ENCODE measurements around the gene BRF1. TPM values are rescaled to one million over a fixed set of nuclear protein-coding genes. Genes with fewer than 3 reads are reported as not detected.

The BRF1 gene
- total and polyA plus RNA-seq, 2 of the 8 experiments (the other 6 are each of a cell fraction or from before 2014, with no cell fraction given), result 7.7 to 18.3 TPM

GRCh38 chr14:105349992-105350391, 49.2 kb upstream of the BRF1 start:
- FAIRE-seq, result no peak
- H2BK12ac ChIP-seq (ENCODE audit: low read depth, low read length), result no peak overlapping the region
- H3K79me2 ChIP-seq (ENCODE audit: control insufficient read depth in 1 of 2, insufficient read depth in 2 of 2, low read length in 2 of 2), result peaks cover 0 to 13% of the 10 kb centered on the region in 2 experiments; a peak in 2 of 4 replicates
- no peak overlapping the region for H2BK20ac ChIP-seq (ENCODE audit: low read length)
- H3K14ac ChIP-seq (ENCODE audit: insufficient read length), result no peak overlapping the region
- no peak overlapping the region for H3K27ac ChIP-seq (ENCODE audit: low read depth, low read length)
- no peaks in the 10 kb centered on the region for H3K36me3 ChIP-seq (ENCODE audit: control insufficient read depth in 2 of 4, insufficient read depth in 4 of 4, low read length in 3 of 4)
- H3K4me3 ChIP-seq (ENCODE audit: extremely low read depth in 1 of 4, insufficient read depth in 2 of 4, low read depth in 3 of 4, low read length in 4 of 4), result no peak overlapping the region
- no peak overlapping the region for H2BK5ac ChIP-seq (ENCODE audit: low read depth, low read length)
- no peak overlapping the region for H4K91ac ChIP-seq (replicated peaks; ENCODE audit: insufficient read length, low read length)
- ChIA-PET POLR2A (ENCODE audit: partially characterized antibody) (no interaction called here), CTCF (ENCODE audit: partially characterized antibody) (interaction anchor here (0.6 to 3.6 kb wide), 10 partner anchors 8 to 147 kb away, joined by 3 to 27 read pairs (median 6); no protein-coding TSS in a partner anchor)
- no peaks in the 10 kb centered on the region for H3K27me3 ChIP-seq (replicated peaks in 1 of 4; ENCODE audit: control insufficient read depth in 3 of 4, extremely low read depth in 1 of 4, insufficient read depth in 3 of 4, low read length in 3 of 4)
- H4K20me1 ChIP-seq (replicated peaks in 1 of 2; ENCODE audit: control insufficient read depth in 1 of 2, insufficient read depth in 2 of 2, low read length in 2 of 2), result peaks cover 4 to 25% of the 10 kb centered on the region in 2 experiments
- no peak overlapping the region for H3K9ac ChIP-seq (replicated peaks in 1 of 4; ENCODE audit: extremely low read depth in 1 of 4, low read depth in 3 of 4, low read length in 3 of 4)
- DNase-seq (ENCODE audit: low read depth in 1 of 2, low spot score in 2 of 2), result no peak
- no peak overlapping the region for H2AFZ ChIP-seq (ENCODE audit: low read length)
- H3K79me1 ChIP-seq (ENCODE audit: low read depth, low read length), result peaks cover 4% of the 10 kb centered on the region; the same call in 1 of the 2 replicates
- H3K23me2 ChIP-seq (ENCODE audit: low read depth, low read length), result no peaks in the 10 kb centered on the region
- no peak overlapping the region for H4K5ac ChIP-seq (ENCODE audit: insufficient read length, low read depth, low read length)
- peaks cover 0 to 4% (median 2%) of the 10 kb centered on the region in 4 experiments; a peak in 2 of 7 replicates for H3K4me1 ChIP-seq (replicated peaks in 1 of 4; ENCODE audit: control insufficient read depth in 3 of 4, insufficient read depth in 4 of 4, low read length in 3 of 4)
- no peak overlapping the region for H3K4ac ChIP-seq (replicated peaks; ENCODE audit: insufficient read length, low read depth, low read length)
- H4K8ac ChIP-seq (ENCODE audit: extremely low read depth, insufficient read depth, low read length), result no peak overlapping the region
- no peak overlapping the region for H3K4me2 ChIP-seq (ENCODE audit: insufficient read depth in 1 of 2, low read depth in 2 of 2, low read length in 2 of 2)
- no peak overlapping the region for H2AK5ac ChIP-seq (ENCODE audit: low read depth, low read length)
- no peak overlapping the region for H3K18ac ChIP-seq (ENCODE audit: extremely low read depth, low read length)
- H3K9me3 ChIP-seq (ENCODE audit: insufficient read depth in 2 of 2, low read depth in 1 of 2, low read length in 1 of 2), result peaks cover 0 to 2% of the 10 kb centered on the region in 2 experiments; a peak in 1 of 4 replicates
- no peak overlapping the region for H2BK15ac ChIP-seq (ENCODE audit: low read length)
- H2BK120ac ChIP-seq (replicated peaks; ENCODE audit: low read depth, low read length), result no peak overlapping the region
- no peak overlapping the region for H3K23ac ChIP-seq (ENCODE audit: insufficient read length)
- WGBS, 2 experiments (ENCODE audit: extremely low coverage in 1 of 2, insufficient coverage in 1 of 2, insufficient read length in 1 of 2, insufficient replicate concordance in 2 of 2, low coverage in 1 of 2, low lambda C conversion rate in 2 of 2, missing lambda C conversion rate in 1 of 2), result 90% methylated on average over 11 of the region's 11 CpGs; no CpG with 5 or more reads in 1 of the 2 experiments
- no peak overlapping the region for H3K56ac ChIP-seq (replicated peaks; ENCODE audit: insufficient read length, low read depth, low read length)
- TF ChIP-seq CHD1 (IDR thresholded peaks at IDR 0.05; ENCODE audit: low read depth, low read length), result no peak
- no peak for TF ChIP-seq GTF2F1 (IDR thresholded peaks at IDR 0.05; ENCODE audit: borderline replicate concordance, low read depth, low read length)
- no peak for TF ChIP-seq POLR2AphosphoS5 (IDR thresholded peaks at IDR 0.05; ENCODE audit: low read depth, low read length)
- TF ChIP-seq SUZ12 (IDR thresholded peaks at IDR 0.05; ENCODE audit: low read length), result no peak
- TF ChIP-seq BACH1 (IDR thresholded peaks at IDR 0.05; ENCODE audit: low read length), result no peak
- TF ChIP-seq SAP30 (IDR thresholded peaks at IDR 0.05; ENCODE audit: insufficient read depth, insufficient replicate concordance, low read length), result no peak
- TF ChIP-seq YY1 (IDR thresholded peaks at IDR 0.05; ENCODE audit: low read depth, low read length), result no peak
- no peak for TF ChIP-seq POLR2A (IDR thresholded peaks at IDR 0.05; ENCODE audit: control extremely low read depth in 1 of 2, low read depth in 2 of 2, low read length in 2 of 2)
- TF ChIP-seq MAX (IDR thresholded peaks at IDR 0.05), result no peak
- no peak for TF ChIP-seq ATF2 (IDR thresholded peaks at IDR 0.05; ENCODE audit: low read length)
- no peak for TF ChIP-seq SP4 (IDR thresholded peaks at IDR 0.05; ENCODE audit: low read length)
- TF ChIP-seq CTBP2 (IDR thresholded peaks at IDR 0.05; ENCODE audit: borderline replicate concordance, insufficient read depth, insufficient read length, low read length), result no peak
- TF ChIP-seq ASH2L (IDR thresholded peaks at IDR 0.05; ENCODE audit: low read length), result no peak
- no peak for TF ChIP-seq TCF12 (IDR thresholded peaks at IDR 0.05; ENCODE audit: low read depth, low read length)
